GM12878 (cell line): ENCODE data around the gene SPEG. TPM values are rescaled to one million over a fixed set of nuclear protein-coding genes. Genes with fewer than 3 reads are reported as not detected.
A peak's percentile ranks its signal among the peaks of the same experiment; 100 is the strongest.

ENCODE experiments used
- BCL11A ChIP-seq: IDR thresholded peaks from 2 replicates; pipeline ENCODE4 v1.6.1; 2011; ENCODE audit warnings: low read depth, low read length
- BRCA1 ChIP-seq: IDR thresholded peaks from 2 replicates; pipeline ENCODE4 v1.6.1; 2011; ENCODE audit warnings: low read depth, low read length, improper control_type of control experiment
- CBFB ChIP-seq: IDR thresholded peaks from 2 replicates; pipeline ENCODE4 v1.6.1; 2016; ENCODE audit warnings: antibody characterized with exemption, low read depth
- CHD2 ChIP-seq: IDR thresholded peaks from 2 replicates; pipeline ENCODE4 v1.6.1; 2011; ENCODE audit warnings: low read depth, low read length, improper control_type of control experiment, borderline replicate concordance
- DPF2 ChIP-seq: fragments of 450-650 bp; IDR thresholded peaks from 2 replicates; pipeline ENCODE4 v1.6.1; 2017; ENCODE audit warnings: mild to moderate bottlenecking
- EED ChIP-seq: sonication (generic); IDR thresholded peaks from 2 replicates; pipeline ENCODE4 v1.6.1; 2016; ENCODE audit warnings: antibody characterized with exemption, low read depth
- FOS ChIP-seq: IDR thresholded peaks from 3 replicates; pipeline ENCODE4 v1.6.1; 2011; ENCODE audit warnings: borderline replicate concordance; ENCODE audit not compliant: insufficient read length; ENCODE audit errors: extremely low read depth
- JUNB ChIP-seq: IDR thresholded peaks from 2 replicates; pipeline ENCODE4 v1.6.1; 2016; ENCODE audit warnings: antibody characterized with exemption, mild to moderate bottlenecking
- MEF2A ChIP-seq: IDR thresholded peaks from 2 replicates; pipeline ENCODE4 v1.6.1; 2011; ENCODE audit warnings: low read depth, mild to moderate bottlenecking, low read length, moderate library complexity; ENCODE audit not compliant: insufficient read depth
- MEF2B ChIP-seq: fragments of 450-650 bp; IDR thresholded peaks from 2 replicates; pipeline ENCODE4 v1.6.1; 2018; ENCODE audit warnings: mild to moderate bottlenecking, moderate library complexity; ENCODE audit not compliant: partially characterized antibody, poor library complexity, severe bottlenecking
- MTA2 ChIP-seq: fragments of 450-650 bp; IDR thresholded peaks from 2 replicates; pipeline ENCODE4 v1.6.1; 2016; ENCODE audit warnings: low read depth, mild to moderate bottlenecking, moderate library complexity
- MYB ChIP-seq: fragments of 150-350 bp; IDR thresholded peaks from 2 replicates; pipeline ENCODE4 v1.6.1; 2014; ENCODE audit warnings: mild to moderate bottlenecking, low read depth, low read length, borderline replicate concordance
- NFIC ChIP-seq: IDR thresholded peaks from 2 replicates; pipeline ENCODE4 v1.6.1; 2012; ENCODE audit warnings: low read depth, mild to moderate bottlenecking, inconsistent platforms, low read length, moderate library complexity
- NR2C2 ChIP-seq: IDR thresholded peaks from 2 replicates; pipeline ENCODE4 v1.6.1; 2011; ENCODE audit warnings: borderline replicate concordance, low read depth; ENCODE audit not compliant: control insufficient read depth, insufficient read length
- NR2F1 ChIP-seq: fragments of 450-650 bp; conservative IDR thresholded peaks from 2 replicates; pipeline ENCODE4 v1.6.1; 2017; ENCODE audit warnings: mild to moderate bottlenecking
- POU2F2 ChIP-seq: IDR thresholded peaks from 3 replicates; pipeline ENCODE4 v1.6.1; 2011; ENCODE audit warnings: low read depth, mild to moderate bottlenecking, low read length, borderline replicate concordance
- RUNX3 ChIP-seq: IDR thresholded peaks from 2 replicates; pipeline ENCODE4 v1.6.1; 2012; ENCODE audit warnings: low read length, inconsistent platforms
- SRF ChIP-seq, 2 experiments: IDR thresholded peaks; 2 replicates each; pipeline ENCODE4 v1.6.1; 2011; ENCODE audit warnings: low read depth in 2 of 2, low read length in 2 of 2, mild to moderate bottlenecking in 1 of 2, moderate library complexity in 1 of 2
- STAT1 ChIP-seq: fragments of 450-650 bp; conservative IDR thresholded peaks from 2 replicates; pipeline ENCODE4 v1.6.1; 2014; ENCODE audit warnings: antibody characterized with exemption, mild to moderate bottlenecking
- polyA plus RNA-seq, 11 experiments: library from polyadenylated mRNA; depleted of rRNA in 4 of 11; unstranded in 6 of 11; stranded (reverse) in 5 of 11; fragments of >200 nt; fragmentation: Nextera tagmentation in 4 of 11; fragmentation: Illumina TruSeq in 1 of 11; extraction: Ambion mirVana in 4 of 11; extraction: Trizol in 1 of 11; gene quantifications; 1 replicate in 1 of 11; 2 replicates in 10 of 11; pipeline versions ENCODE4 v1.2.1 to v1.2.3, GENCODE V29; 2011 to 2016; ENCODE audit warnings: inconsistent platforms in 2 of 11, missing spikeins in 2 of 11, low read depth in 1 of 11
- total RNA-seq, 4 experiments: library from RNA; depleted of rRNA in 3 of 4; stranded (reverse); fragments of >200 nt in 3 of 4; fragmentation: Illumina TruSeq in 1 of 4; extraction: Trizol in 1 of 4; gene quantifications; 2 replicates each; pipeline versions ENCODE4 v1.2.1 to v1.2.3, GENCODE V29; 2013 to 2021
- TF ChIP-seq, protein P1 (sequence below): fragments of 450-650 bp; formaldehyde crosslinking; IDR thresholded peaks from 2 replicates; pipeline ENCODE4 v1.4.0; 2020; ENCODE audit warnings: mild to moderate bottlenecking, moderate library complexity
- TF ChIP-seq, protein P2 (sequence below): fragments of 150-350 bp; IDR thresholded peaks from 2 replicates; pipeline ENCODE4 v1.6.1; 2014; ENCODE audit warnings: mild to moderate bottlenecking, low read depth, low read length
- TF ChIP-seq, protein P3 (sequence below): fragments of 450-650 bp; IDR thresholded peaks from 2 replicates; pipeline ENCODE4 v1.6.1; 2016; ENCODE audit warnings: mild to moderate bottlenecking, moderate library complexity, borderline replicate concordance

SPEG gene
- total and polyA plus RNA-seq, 10 of the 15 experiments (the other 5 are each of a cell fraction or from before 2014, with no cell fraction given), result 0.03 to 0.28 TPM; not detected in 8

DNA sequence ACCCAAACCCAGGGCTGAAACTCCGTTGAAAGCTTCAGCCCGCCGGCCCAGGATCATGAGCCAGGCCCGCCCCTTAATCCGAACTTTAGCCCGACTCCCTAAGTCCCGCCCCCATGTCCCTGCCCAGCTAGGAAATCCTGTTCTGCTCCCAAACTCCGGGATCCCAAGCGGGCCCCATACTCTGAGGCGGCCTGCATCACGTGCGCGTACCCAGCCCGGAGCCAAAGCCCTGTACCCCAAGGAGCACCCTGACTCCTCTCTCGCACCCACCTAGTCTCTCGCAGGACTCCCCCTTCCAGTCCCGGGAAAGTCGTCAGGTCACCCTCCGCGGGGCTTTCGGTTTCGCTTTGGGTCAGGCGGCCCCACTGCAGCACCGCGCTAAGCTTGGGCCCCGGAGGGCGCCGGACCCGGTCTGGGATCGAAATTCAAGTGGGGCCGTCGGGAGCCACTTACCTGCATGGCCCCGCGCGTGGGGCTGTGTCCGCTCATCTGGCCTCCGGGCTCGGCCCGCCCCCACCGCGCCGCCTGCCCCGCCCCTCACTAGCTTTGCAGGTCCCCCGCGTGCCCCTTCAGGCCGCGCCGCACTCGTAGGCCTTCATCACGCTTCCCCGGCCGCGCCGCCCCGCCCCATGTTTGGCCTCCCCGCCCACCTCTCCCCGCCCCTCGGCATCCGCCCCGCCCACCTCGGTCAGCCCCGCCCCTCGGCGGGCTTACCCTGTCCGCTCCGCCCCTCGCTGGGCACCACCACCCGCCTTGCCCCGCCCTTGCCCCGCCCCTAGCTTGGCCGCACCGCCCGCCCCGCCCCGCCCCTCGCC lies 47.1 kb upstream of the SPEG start, which contains the start of gene DNPEP (continued):
- TF ChIP-seq, protein P1, sequence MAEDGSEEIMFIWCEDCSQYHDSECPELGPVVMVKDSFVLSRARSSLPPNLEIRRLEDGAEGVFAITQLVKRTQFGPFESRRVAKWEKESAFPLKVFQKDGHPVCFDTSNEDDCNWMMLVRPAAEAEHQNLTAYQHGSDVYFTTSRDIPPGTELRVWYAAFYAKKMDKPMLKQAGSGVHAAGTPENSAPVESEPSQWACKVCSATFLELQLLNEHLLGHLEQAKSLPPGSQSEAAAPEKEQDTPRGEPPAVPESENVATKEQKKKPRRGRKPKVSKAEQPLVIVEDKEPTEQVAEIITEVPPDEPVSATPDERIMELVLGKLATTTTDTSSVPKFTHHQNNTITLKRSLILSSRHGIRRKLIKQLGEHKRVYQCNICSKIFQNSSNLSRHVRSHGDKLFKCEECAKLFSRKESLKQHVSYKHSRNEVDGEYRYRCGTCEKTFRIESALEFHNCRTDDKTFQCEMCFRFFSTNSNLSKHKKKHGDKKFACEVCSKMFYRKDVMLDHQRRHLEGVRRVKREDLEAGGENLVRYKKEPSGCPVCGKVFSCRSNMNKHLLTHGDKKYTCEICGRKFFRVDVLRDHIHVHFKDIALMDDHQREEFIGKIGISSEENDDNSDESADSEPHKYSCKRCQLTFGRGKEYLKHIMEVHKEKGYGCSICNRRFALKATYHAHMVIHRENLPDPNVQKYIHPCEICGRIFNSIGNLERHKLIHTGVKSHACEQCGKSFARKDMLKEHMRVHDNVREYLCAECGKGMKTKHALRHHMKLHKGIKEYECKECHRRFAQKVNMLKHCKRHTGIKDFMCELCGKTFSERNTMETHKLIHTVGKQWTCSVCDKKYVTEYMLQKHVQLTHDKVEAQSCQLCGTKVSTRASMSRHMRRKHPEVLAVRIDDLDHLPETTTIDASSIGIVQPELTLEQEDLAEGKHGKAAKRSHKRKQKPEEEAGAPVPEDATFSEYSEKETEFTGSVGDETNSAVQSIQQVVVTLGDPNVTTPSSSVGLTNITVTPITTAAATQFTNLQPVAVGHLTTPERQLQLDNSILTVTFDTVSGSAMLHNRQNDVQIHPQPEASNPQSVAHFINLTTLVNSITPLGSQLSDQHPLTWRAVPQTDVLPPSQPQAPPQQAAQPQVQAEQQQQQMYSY (CRISPR knock-in tag), result no peak
- TF ChIP-seq SRF (IDR thresholded peaks at IDR 0.05; ENCODE audit: low read depth in 2 of 2, low read length in 2 of 2) (no peak), JUNB (peak; percentile 39; the same call in 1 of the 2 replicates), MYB (no peak), MEF2B (no peak), POU2F2 (no peak), NR2C2 (no peak), CBFB (no peak), CHD2 (no peak), RUNX3 (no peak), EED (0 out of 2 replicates have a peak, but pooled peaks have one; percentile 25), BRCA1 (no peak), FOS (no peak), NR2F1 (peak; percentile 69), MEF2A (no peak), MTA2 (peak; percentile 20; the same call in 1 of the 2 replicates), STAT1 (no peak), DPF2 (peak; percentile 53; the same call in 1 of the 2 replicates), BCL11A (no peak), NFIC (no peak)
- TF ChIP-seq, protein P2, sequence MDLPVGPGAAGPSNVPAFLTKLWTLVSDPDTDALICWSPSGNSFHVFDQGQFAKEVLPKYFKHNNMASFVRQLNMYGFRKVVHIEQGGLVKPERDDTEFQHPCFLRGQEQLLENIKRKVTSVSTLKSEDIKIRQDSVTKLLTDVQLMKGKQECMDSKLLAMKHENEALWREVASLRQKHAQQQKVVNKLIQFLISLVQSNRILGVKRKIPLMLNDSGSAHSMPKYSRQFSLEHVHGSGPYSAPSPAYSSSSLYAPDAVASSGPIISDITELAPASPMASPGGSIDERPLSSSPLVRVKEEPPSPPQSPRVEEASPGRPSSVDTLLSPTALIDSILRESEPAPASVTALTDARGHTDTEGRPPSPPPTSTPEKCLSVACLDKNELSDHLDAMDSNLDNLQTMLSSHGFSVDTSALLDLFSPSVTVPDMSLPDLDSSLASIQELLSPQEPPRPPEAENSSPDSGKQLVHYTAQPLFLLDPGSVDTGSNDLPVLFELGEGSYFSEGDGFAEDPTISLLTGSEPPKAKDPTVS, result no peak
- TF ChIP-seq, protein P3, sequence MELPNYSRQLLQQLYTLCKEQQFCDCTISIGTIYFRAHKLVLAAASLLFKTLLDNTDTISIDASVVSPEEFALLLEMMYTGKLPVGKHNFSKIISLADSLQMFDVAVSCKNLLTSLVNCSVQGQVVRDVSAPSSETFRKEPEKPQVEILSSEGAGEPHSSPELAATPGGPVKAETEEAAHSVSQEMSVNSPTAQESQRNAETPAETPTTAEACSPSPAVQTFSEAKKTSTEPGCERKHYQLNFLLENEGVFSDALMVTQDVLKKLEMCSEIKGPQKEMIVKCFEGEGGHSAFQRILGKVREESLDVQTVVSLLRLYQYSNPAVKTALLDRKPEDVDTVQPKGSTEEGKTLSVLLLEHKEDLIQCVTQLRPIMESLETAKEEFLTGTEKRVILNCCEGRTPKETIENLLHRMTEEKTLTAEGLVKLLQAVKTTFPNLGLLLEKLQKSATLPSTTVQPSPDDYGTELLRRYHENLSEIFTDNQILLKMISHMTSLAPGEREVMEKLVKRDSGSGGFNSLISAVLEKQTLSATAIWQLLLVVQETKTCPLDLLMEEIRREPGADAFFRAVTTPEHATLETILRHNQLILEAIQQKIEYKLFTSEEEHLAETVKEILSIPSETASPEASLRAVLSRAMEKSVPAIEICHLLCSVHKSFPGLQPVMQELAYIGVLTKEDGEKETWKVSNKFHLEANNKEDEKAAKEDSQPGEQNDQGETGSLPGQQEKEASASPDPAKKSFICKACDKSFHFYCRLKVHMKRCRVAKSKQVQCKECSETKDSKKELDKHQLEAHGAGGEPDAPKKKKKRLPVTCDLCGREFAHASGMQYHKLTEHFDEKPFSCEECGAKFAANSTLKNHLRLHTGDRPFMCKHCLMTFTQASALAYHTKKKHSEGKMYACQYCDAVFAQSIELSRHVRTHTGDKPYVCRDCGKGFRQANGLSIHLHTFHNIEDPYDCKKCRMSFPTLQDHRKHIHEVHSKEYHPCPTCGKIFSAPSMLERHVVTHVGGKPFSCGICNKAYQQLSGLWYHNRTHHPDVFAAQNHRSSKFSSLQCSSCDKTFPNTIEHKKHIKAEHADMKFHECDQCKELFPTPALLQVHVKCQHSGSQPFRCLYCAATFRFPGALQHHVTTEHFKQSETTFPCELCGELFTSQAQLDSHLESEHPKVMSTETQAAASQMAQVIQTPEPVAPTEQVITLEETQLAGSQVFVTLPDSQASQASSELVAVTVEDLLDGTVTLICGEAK, result no peak
